Esophagus (tissue), 2 donors: ENCODE measurements around the gene OR7G2. TPM values are rescaled to one million over a fixed set of nuclear protein-coding genes. Genes with fewer than 3 reads are reported as not detected.
A peak's percentile ranks its signal among the peaks of the same experiment; 100 is the strongest.

Source experiments
- H3K27ac ChIP-seq, 2 donors: one replicate each; pipeline ENCODE4 v1.5.1; 2013; ENCODE audit warnings: low read depth in 2 of 2, mild to moderate bottlenecking in 2 of 2, inconsistent platforms in 1 of 2, low read length in 1 of 2, moderate library complexity in 1 of 2
- H3K27me3 ChIP-seq, 2 donors: one replicate each; pipeline ENCODE4 v1.6.1; 2013; ENCODE audit warnings: low read length in 2 of 2, control low read depth in 1 of 2, mild to moderate bottlenecking in 1 of 2; ENCODE audit not compliant: insufficient read depth in 2 of 2, control insufficient read depth in 1 of 2
- H3K36me3 ChIP-seq, 2 donors: one replicate each; pipeline ENCODE4 v1.6.1; 2013; ENCODE audit warnings: low read length in 1 of 2; ENCODE audit not compliant: control insufficient read depth in 2 of 2, insufficient read depth in 2 of 2
- H3K4me1 ChIP-seq, 2 donors: one replicate each; pipeline ENCODE4 v1.6.1; 2013; ENCODE audit warnings: low read length in 1 of 2; ENCODE audit not compliant: control insufficient read depth in 2 of 2, insufficient read depth in 2 of 2
- H3K4me3 ChIP-seq, 2 donors: one replicate each; pipeline ENCODE4 v1.5.1; 2013; ENCODE audit warnings: low read length in 2 of 2, mild to moderate bottlenecking in 2 of 2, low read depth in 1 of 2, moderate library complexity in 1 of 2
- H3K9me3 ChIP-seq, 2 donors: one replicate each; pipeline ENCODE4 v1.6.1; 2013; ENCODE audit warnings: mild to moderate bottlenecking in 2 of 2, low read depth in 1 of 2, low read length in 1 of 2, moderate library complexity in 1 of 2; ENCODE audit not compliant: control insufficient read depth in 2 of 2, insufficient read depth in 1 of 2
- WGBS, 2 donors: extraction: QIAGEN DNeasy Blood & Tissue Kit; methylation state at CpG; one replicate each; pipeline ENCODE4 v1.1.7; 2013; 5-methylcytosine and 5-hydroxymethylcytosine counted together
- polyA plus RNA-seq, 2 donors: library from polyadenylated mRNA; stranded (reverse); fragments of 200-250 nt; gene quantifications; one replicate each; pipeline ENCODE4 v1.2.3, GENCODE V29; 2013
- donor health status: healthy with polysubstance abuse.
- donor health status: Bipolar disorder and iron deficiency.

OR7G2 gene
- polyA plus RNA-seq, 2 donors, result not detected

DNA sequence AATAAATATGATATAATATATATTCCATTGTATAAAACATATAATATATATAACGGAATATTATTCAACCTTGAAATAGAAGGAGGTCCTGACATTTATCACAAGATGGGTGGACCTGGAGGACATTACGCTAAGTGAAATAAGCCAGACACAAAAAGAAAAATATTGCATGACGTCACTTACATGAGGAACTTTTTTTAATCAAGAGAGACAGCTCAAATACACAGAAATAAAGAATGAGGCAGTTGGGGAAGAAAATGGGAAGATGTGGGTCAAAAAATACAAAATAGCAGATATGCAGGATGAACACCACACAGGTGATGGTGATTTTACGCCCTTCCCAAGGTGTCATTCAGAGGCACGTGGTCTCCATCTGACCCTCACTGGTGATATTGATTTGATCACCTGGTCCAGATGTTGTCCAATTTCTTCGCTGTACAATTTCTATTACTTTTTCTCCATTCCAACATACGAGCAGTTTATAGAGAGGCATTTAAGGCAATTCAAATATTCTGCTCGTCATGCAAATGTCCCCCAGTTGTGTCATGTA lies 32.4 kb upstream of the OR7G2 start:
- Histone ChIP-seq H3K27ac (no peak overlapping the region), H3K4me1 (no peaks in the 10 kb centered on the region), H3K4me3 (peak overlapping the region; percentile 93 to 100), H3K27me3 (no peaks in the 10 kb centered on the region), H3K9me3 (no peaks in the 10 kb centered on the region), H3K36me3 (no peaks in the 10 kb centered on the region)
- WGBS, 2 donors, result 27 to 30% methylated on average over 8 of the region's 8 CpGs

DNA sequence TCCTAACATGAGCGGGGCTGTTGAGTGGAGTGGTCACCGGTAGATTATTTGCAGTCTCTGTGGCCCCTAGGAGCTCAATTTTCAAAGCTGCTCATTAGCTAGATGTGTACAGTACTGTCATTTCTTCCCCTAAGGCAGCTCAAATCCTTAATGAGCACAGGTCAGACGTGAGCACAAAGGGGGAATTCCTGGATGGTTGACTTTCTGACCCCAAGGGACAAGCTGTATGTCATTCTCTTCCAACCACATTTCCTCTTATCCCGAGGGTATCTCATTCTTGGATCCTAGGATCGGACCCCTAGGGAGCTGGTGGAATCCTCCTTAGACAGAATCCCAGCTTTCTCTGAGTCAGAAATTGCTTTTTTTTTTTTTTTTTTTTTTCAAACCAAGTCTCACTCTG lies 25.1 kb upstream of the OR7G2 start:
- Histone ChIP-seq H3K4me3 (no peak overlapping the region), H3K9me3 (no peaks in the 10 kb centered on the region), H3K36me3 (no peaks in the 10 kb centered on the region), H3K27ac (no peak overlapping the region), H3K4me1 (no peaks in the 10 kb centered on the region), H3K27me3 (no peaks in the 10 kb centered on the region)
- WGBS, 2 donors, result 56 to 61% methylated on average over 5 of the region's 5 CpGs

DNA sequence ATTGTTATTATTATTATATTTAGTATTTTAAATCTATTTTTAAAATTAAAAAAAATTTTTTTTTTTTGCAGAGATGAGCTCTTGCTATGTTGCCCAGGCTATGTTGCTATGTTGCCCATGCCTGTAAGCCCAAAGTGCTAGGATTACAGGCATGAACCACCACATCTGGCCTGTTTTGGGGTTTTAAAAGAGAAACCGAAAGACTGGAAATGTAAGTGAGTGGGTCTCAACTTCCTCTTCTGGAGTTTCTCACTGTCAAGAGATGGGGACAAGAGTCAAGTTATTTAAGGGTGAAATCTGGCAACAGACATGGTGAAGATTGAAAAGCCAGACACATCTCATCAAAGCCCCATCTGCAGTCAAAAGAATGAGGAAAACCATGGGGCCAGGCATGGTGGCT lies 23.7 kb upstream of the OR7G2 start:
- 55 to 71% methylated on average over 1 of the region's 1 CpG for WGBS, 2 donors

DNA sequence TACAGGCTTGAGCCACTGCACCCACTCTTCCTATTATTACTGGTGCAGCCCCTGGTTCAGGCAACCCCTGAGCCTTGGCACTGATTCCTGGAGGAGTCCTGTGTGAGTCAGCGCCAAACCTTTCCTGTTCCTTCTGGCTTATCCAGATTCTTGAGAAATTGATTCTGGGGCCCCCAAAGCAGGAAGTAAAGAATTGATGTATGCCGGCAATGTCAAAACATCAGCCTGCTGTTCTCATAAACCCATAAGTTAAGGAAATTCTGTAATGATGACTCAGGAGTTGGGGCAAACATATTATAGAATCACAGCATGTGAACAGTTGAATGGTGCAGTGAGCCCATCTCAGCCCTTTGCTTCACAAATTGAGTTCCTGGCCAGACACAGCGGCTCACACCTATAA lies 20.9 kb upstream of the OR7G2 start:
- WGBS, 2 donors, result 51 to 62% methylated on average over 3 of the region's 3 CpGs
- no peak overlapping the region for H3K27ac ChIP-seq
- H3K9me3 ChIP-seq, result no peaks in the 10 kb centered on the region

More for the DNA sequence above, 23.7 kb upstream of the OR7G2 start:
- Histone ChIP-seq H3K4me3 (no peak overlapping the region), H3K27ac (no peak overlapping the region), H3K4me1 (no peaks in the 10 kb centered on the region), H3K9me3 (no peaks in the 10 kb centered on the region), H3K27me3 (no peaks in the 10 kb centered on the region), H3K36me3 (no peaks in the 10 kb centered on the region)

DNA sequence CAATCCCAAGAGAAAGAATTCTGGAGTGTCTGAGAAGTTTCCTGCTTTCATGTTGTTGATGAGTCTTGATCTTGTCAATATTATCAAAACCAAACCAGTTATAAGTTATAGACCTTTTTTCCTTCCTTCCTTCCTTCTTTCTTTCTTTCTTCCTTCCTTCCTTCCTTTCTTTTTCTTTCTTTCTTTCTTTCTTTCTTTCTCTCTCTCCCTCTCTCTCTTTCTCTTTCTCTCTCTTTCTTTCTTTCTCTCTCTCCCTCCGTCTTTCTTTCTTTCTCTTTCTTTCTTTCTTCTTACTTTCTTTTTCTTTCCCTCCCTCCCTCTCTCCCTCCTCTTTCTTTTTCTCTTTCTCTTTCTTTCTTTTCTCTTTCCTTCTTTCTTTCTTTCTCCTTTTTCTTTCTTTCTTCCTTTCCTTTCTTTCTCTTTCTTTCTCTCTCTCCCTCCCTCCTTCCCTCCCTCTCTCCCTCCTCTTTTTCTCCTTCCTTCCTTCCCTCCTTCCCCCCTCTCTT lies 19.7 kb upstream of the OR7G2 start, which contains the start of gene OR7G3:
OR7G3 (minus strand) TSS at position 51 of the 506 bp plus-strand sequence; CDS start at position 51, 0 bp downstream.
- Histone ChIP-seq H3K27ac (no peak within 1 kb of the TSS), H3K36me3 (no peaks in the 10 kb centered on the region), H3K27me3 (no peaks in the 10 kb centered on the region), H3K4me3 (no peak within 1 kb of the TSS), H3K9me3 (no peaks in the 10 kb centered on the region), H3K4me1 (no peaks in the 10 kb centered on the region)
- 74% methylated on average over 1 of the region's 1 CpG for WGBS, 2 donors

More for the DNA sequence above, 20.9 kb upstream of the OR7G2 start:
- no peaks in the 10 kb centered on the region for H3K27me3 ChIP-seq
- no peak overlapping the region for H3K4me3 ChIP-seq
- H3K4me1 ChIP-seq, result no peaks in the 10 kb centered on the region
- no peaks in the 10 kb centered on the region for H3K36me3 ChIP-seq

DNA sequence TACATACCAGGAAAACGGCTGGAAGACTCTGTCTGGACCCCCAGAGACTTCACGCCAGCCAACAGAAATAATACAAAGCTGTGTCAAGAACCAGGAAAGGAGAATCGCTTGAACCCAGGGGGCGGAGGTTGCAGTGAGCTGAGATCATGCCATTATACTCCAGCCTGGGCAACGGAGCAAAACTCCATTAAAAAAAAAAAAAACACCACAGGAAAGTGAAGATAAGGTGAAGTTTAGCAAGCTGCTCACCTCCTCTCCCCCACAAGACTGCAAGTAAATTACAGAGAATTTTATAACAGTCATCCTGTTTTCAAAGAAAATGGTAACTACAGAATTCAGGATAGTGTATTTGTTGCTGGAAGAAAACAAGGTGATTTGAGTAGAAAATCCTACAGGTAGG lies 9.3 kb upstream of the OR7G2 start:
- WGBS, 2 donors, result 54 to 55% methylated on average over 5 of the region's 5 CpGs
- H3K27ac ChIP-seq, result no peak overlapping the region
- no peaks in the 10 kb centered on the region for H3K4me1 ChIP-seq
- no peaks in the 10 kb centered on the region for H3K36me3 ChIP-seq
- H3K27me3 ChIP-seq, result no peaks in the 10 kb centered on the region
- H3K4me3 ChIP-seq, result no peak overlapping the region
- H3K9me3 ChIP-seq, result no peaks in the 10 kb centered on the region

DNA sequence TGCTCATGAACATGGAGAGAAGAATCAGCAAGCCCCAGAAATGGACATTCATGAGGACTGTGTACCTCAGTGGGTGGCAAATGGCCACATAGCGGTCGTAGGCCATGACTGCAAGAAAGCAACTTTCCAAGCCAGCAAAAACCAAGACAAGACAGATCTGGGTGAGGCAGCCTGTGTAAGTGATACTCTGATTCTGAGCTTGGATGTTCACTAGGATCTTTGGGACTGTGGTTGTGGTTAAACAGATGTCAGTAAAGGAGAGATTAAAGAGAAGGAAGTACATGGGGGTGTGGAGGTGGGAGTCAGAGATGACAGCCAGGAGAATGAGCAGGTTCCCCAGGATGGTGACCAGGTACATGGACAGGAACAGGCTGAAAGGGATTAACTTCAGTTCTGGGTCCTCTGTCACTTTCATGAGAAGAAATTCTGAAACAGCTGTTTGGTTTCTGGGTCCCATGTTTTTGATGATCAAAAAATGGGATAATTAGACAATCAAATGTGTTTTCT lies 8.1 kb upstream of the OR7G2 start, which contains the start of gene OR7G1:
OR7G1 (minus strand) TSS at position 457 of the 507 bp plus-strand sequence; CDS start at position 457, 0 bp downstream.
- Histone ChIP-seq H3K36me3 (no peaks in the 10 kb centered on the region), H3K9me3 (no peaks in the 10 kb centered on the region), H3K27ac (no peak within 1 kb of the TSS), H3K4me3 (no peak within 1 kb of the TSS), H3K27me3 (no peaks in the 10 kb centered on the region), H3K4me1 (no peaks in the 10 kb centered on the region)
- 74 to 81% methylated on average over 2 of the region's 2 CpGs for WGBS, 2 donors

DNA sequence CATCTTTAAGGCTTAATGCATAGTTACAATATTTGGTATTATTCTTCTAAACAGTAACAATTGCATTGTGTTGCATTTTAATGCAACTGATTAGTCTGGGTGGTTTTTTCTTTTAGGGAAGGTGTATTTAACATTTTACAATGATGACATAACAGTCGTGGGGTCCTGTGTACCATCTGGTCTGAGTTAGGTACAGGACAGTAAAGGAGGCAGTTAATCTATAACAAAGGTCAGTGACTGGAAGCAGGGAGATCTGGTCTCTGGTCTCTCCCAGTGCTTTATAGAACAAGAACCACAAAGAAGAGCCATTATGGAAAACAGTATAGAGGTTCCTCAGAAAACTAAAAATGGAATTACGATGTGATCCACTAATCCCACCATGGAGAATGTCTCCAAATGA lies 2.7 kb upstream of the OR7G2 start:
- Histone ChIP-seq H3K9me3 (no peaks in the 10 kb centered on the region), H3K4me3 (no peak overlapping the region), H3K27ac (no peak overlapping the region), H3K27me3 (peaks cover 0 to 4% of the 10 kb centered on the region in 2 donors), H3K36me3 (no peaks in the 10 kb centered on the region), H3K4me1 (no peaks in the 10 kb centered on the region)
- WGBS, 2 donors, result 40 to 64% methylated on average over 2 of the region's 2 CpGs

DNA sequence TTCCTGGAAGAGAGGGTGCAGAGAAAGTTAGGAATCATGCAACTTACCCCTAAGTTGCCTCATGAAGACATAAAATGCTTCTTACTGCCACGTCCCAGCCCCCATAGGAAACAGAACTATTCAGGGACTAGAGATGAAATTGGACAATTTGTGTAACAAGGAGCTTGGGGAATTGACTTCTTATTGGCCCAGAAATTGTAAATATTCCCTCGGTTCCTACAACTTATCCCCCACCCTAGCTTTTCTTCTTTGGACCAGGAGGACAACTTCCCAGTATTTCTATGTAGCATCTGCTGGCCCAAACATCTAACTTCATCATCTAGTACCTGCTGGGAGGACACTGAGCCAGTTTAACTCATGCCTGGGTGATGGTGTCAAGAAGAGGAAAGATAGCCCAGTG lies 20.5 kb downstream of the OR7G2 start, which contains the start of gene OR1M1:
OR1M1 (plus strand) TSS at position 301 of the 400 bp plus-strand sequence. CDS start 6,184 bp downstream, outside the sequence.
- Histone ChIP-seq H3K27me3 (no peaks in the 10 kb centered on the region), H3K4me3 (no peak within 1 kb of the TSS), H3K4me1 (no peaks in the 10 kb centered on the region), H3K36me3 (no peaks in the 10 kb centered on the region), H3K27ac (no peak within 1 kb of the TSS), H3K9me3 (no peaks in the 10 kb centered on the region)
- WGBS, 2 donors, result 40 to 70% methylated on average over 2 of the region's 2 CpGs

DNA sequence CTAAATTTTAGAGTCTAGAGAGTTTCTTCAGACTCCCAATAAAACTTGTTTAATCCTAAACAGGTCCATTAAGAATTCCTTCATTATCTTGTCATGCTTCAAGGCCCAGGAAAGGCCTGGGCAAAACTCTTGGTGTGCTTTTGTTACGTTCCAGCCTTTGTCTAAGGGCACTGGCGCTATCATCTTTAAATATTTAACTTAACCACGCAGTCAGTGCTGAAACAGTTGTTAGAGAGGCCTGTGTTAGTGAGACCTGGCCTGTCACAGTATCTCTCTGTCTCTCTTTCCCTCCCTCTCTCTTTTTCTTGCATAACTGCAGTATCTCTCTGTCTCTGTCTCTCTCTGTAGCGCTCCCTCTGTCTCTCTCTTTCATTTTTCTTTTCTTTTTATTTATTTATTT lies 28.6 kb downstream of the OR7G2 start:
- Histone ChIP-seq H3K36me3 (no peaks in the 10 kb centered on the region), H3K4me3 (no peak overlapping the region), H3K27me3 (no peaks in the 10 kb centered on the region), H3K27ac (no peak overlapping the region), H3K4me1 (peaks cover 0 to 6% of the 10 kb centered on the region in 2 donors), H3K9me3 (no peaks in the 10 kb centered on the region)
- 59 to 68% methylated on average over 4 of the region's 4 CpGs for WGBS, 2 donors
